GM12891 (cell line): ENCODE measurements around the gene HSH2D.

Source experiments
- POLR2A ChIP-seq: IDR thresholded peaks from 2 replicates; pipeline ENCODE4 v1.6.1; 2011; ENCODE audit warnings: low read depth, low read length, control low read depth
- POLR2AphosphoS5 ChIP-seq: IDR thresholded peaks from 2 replicates; pipeline ENCODE4 v1.6.1; 2011; ENCODE audit warnings: low read depth, low read length, control low read depth
- SPI1 ChIP-seq: IDR thresholded peaks from 2 replicates; pipeline ENCODE4 v1.6.1; 2011; ENCODE audit warnings: low read depth, low read length, control low read depth
- TAF1 ChIP-seq: IDR thresholded peaks from 2 replicates; pipeline ENCODE4 v1.6.1; 2011; ENCODE audit warnings: low read depth, low read length, control low read depth

DNA sequence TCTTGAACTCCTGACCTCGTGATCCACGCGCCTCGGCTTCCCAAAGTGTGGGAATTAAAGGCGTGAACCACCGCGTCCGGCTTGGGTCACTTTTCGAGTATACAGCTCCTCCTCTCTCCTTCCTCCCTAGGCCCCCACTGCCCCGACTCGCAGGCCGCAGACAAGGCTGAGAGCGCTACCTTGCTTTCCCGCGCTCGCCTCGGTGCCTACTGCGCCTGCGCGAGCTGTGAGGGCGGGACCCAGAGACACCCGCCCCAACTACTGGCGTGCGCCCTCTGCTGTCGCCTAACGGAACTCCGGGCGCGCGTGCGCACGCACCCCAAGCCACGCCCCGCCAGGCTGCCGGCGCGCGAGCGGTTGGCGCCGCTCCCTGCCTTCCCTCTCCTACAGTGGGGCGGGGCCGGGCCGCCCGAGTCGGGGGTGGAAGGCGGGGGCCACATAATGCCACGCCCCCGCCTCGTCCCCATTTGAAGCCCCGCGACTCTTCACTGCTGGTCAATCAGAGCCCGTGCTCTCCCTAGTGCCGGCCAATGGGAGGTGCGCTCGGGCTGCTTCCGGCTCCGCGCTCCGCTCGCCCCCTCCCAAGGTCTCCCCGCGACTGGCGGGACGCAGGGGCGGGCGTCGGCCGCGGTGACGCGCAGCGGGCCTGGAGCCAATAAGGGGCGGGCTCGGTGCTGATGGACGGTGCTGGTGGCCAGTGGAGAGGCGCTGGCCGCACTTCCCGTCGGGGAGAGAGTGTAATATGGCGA, 32.2 kb upstream of the HSH2D start, which contains the start of gene RAB8A:
- no peak for TF ChIP-seq POLR2AphosphoS5
- TF ChIP-seq POLR2A, result no peak
- TF ChIP-seq TAF1, result peak; percentile 15; the same call in 1 of the 2 replicates
- TF ChIP-seq SPI1, result peak; percentile 80
